Vagina (tissue), 2 donors: ENCODE measurements around the gene PPM1D.

Source experiments
- CTCF ChIP-seq, 3 experiments: fragments of 450-650 bp in 2 of 3; fragments of 200-600 bp in 1 of 3; sonication (generic) in 1 of 3; IDR thresholded peaks; one replicate each; pipeline ENCODE4 v1.5.1; 2017 to 2019; ENCODE audit warnings: antibody characterized with exemption in 3 of 3, mild to moderate bottlenecking in 2 of 3, moderate library complexity in 2 of 3
- POLR2A ChIP-seq, 2 donors: fragments of 450-650 bp; IDR thresholded peaks; one replicate each; pipeline ENCODE4 v1.6.1; 2017; ENCODE audit warnings: antibody characterized with exemption in 2 of 2, mild to moderate bottlenecking in 2 of 2, moderate library complexity in 2 of 2
- POLR2AphosphoS5 ChIP-seq, 2 donors: sonication (generic); formaldehyde crosslinking; IDR thresholded peaks; one replicate each; pipeline ENCODE4 v1.9.0; 2017; ENCODE audit warnings: antibody characterized with exemption in 2 of 2, mild to moderate bottlenecking in 2 of 2, low read depth in 1 of 2; ENCODE audit not compliant: insufficient read depth in 1 of 2

- no peak for TF ChIP-seq POLR2AphosphoS5 (IDR thresholded peaks at IDR 0.05; ENCODE audit: insufficient read depth in 1 of 2, low read depth in 1 of 2)
- no peak for TF ChIP-seq CTCF (IDR thresholded peaks at IDR 0.05)
- TF ChIP-seq POLR2A (IDR thresholded peaks at IDR 0.05) = no peak
Measured at GRCh38 chr17:60664022-60664421, 64.0 kb downstream of the PPM1D start.
